ENCODE data around the gene PFKL. TPM values are rescaled to one million over a fixed set of nuclear protein-coding genes. Genes with fewer than 3 reads are reported as not detected.

Gene PFKL
- total RNA-seq, 1 experiment from 2014 or later: 134 TPM

- ChIA-PET CTCF (no interaction called here), POLR2A (no interaction called here)
- Mint-ChIP-seq H3K4me1 (peaks cover 14% of the 10 kb centered on the region), H3K27me3 (ENCODE audit: low read depth) (no peaks in the 10 kb centered on the region), H3K27ac (no peak overlapping the region), H3K36me3 (no peaks in the 10 kb centered on the region), H3K9me3 (no peaks in the 10 kb centered on the region), H3K4me3 (no peak overlapping the region)
- no peak for TF ChIP-seq FOXP4 (CRISPR knock-in tag; IDR thresholded peaks at IDR 0.05)
- no peak for TF ChIP-seq ETV6 (CRISPR knock-in tag; IDR thresholded peaks at IDR 0.05)
- TF ChIP-seq ARID4B (CRISPR knock-in tag; IDR thresholded peaks at IDR 0.05; ENCODE audit: borderline replicate concordance): no peak
- no peak for TF ChIP-seq MXD4 (CRISPR knock-in tag; IDR thresholded peaks at IDR 0.05; ENCODE audit: borderline replicate concordance)
- TF ChIP-seq SMAD3 (CRISPR knock-in tag; IDR thresholded peaks at IDR 0.05; ENCODE audit: borderline replicate concordance): no peak
- no peak for TF ChIP-seq ESRRA (CRISPR knock-in tag; IDR thresholded peaks at IDR 0.05; ENCODE audit: borderline replicate concordance)
- TF ChIP-seq CREM (CRISPR knock-in tag; IDR thresholded peaks at IDR 0.05): no peak
- no peak for TF ChIP-seq GABPB1 (CRISPR knock-in tag; IDR thresholded peaks at IDR 0.05)
- TF ChIP-seq ERG (CRISPR knock-in tag; IDR thresholded peaks at IDR 0.05): no peak
- TF ChIP-seq, protein P1, sequence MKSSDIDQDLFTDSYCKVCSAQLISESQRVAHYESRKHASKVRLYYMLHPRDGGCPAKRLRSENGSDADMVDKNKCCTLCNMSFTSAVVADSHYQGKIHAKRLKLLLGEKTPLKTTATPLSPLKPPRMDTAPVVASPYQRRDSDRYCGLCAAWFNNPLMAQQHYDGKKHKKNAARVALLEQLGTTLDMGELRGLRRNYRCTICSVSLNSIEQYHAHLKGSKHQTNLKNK (CRISPR knock-in tag; IDR thresholded peaks at IDR 0.05): no peak
- no peak for ATAC-seq
- DNase-seq (ENCODE audit: low spot score): no peak
These were observed 35.6 kb downstream of the PFKL start for GRCh38 chr21:44335266-44336059.

DNA sequence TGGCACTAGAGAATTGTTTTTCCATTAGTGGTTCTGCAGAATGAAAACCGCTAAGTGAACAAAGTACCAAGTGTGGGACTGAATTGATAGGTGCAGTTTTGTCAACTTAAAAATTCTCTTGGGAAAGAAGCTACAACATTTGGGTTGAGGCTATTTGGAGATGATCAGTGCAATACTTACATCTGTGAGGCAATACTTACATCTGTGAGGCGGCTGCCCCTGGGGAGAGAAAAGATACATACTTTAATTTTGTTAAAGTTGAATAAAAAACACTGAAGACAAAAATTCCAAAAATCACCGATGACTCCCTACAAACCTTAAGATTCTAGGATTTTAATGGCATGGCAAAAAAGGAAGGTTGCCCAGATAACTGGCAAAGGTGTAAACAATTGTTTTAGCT lies 37.6 kb downstream of the PFKL start:
- no peak for ATAC-seq
- DNase-seq (ENCODE audit: low spot score): no peak
- ChIA-PET CTCF (interaction anchor here (0.8 to 2.1 kb wide), 6 partner anchors 23 to 150 kb away, joined by 3 to 9 read pairs (median 4); no protein-coding TSS in a partner anchor), POLR2A (no interaction called here)
- H3K4me1 Mint-ChIP-seq: peaks cover 31% of the 10 kb centered on the region
- TF ChIP-seq CDX4 (CRISPR knock-in tag; IDR thresholded peaks at IDR 0.05; ENCODE audit: borderline replicate concordance): no peak
- H3K27me3 Mint-ChIP-seq (ENCODE audit: low read depth): no peaks in the 10 kb centered on the region
- 0 out of 2 replicates have a peak overlapping the region, but pooled peaks have one; percentile 45 for H3K27ac Mint-ChIP-seq
- H3K9me3 Mint-ChIP-seq: no peaks in the 10 kb centered on the region
- no peaks in the 10 kb centered on the region for H3K36me3 Mint-ChIP-seq
- H3K4me3 Mint-ChIP-seq: peak overlapping the region; percentile 64

All from WTC11 (cell line).